Left colon (tissue), 2 donors: ENCODE results near the gene CLEC2D. TPM values are rescaled to one million over a fixed set of nuclear protein-coding genes. Genes with fewer than 3 reads are reported as not detected.
"Not testable (repeated sequence)": the region's sequence is repeated elsewhere in the genome, so short reads cannot be mapped to it uniquely, and the experiment has no call there.

Experiments used
- ATAC-seq: fragments of 200-7000 bp; cut with Tn5 transposase; one replicate; pipeline ENCODE4 v1.9.1; 2020; ENCODE audit warnings: mild to moderate bottlenecking, moderate library complexity
- DNase-seq, 2 donors: peaks; one replicate each; pipeline ENCODE4 v3.0.0-alpha.2; 2020
- intact Hi-C, 2 donors: fragments of 100-400 bp; cut with DNase I in 1 of 2; cut with micrococcal nuclease in 1 of 2; formaldehyde crosslinking; loops; one replicate each; pipeline versions ENCODE4 v1.11.2 to v1.14.0; 2022; cut with DNase I, micrococcal nuclease
- long read RNA-seq: library from polyadenylated mRNA; unstranded; transcript quantifications from one replicate; pipeline ENCODE4 v2.0.0, GENCODE V29; 2021
- total RNA-seq, 2 donors: library from RNA; stranded (reverse); fragmentation: NEBNext Ultra II Directional; extraction: Animal tissue kit (Norgen Biotek cat#: 25700); gene quantifications; one replicate each; pipeline ENCODE4 v1.2.1, GENCODE V29; 2021
- donor health status: DM: no; HTN: no; CAD: no.
- donor health status: DM: yes; HTN: yes; CAD: no.

Gene CLEC2D, protein sequence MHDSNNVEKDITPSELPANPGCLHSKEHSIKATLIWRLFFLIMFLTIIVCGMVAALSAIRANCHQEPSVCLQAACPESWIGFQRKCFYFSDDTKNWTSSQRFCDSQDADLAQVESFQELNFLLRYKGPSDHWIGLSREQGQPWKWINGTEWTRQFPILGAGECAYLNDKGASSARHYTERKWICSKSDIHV
- 1 to 10 TPM; 6.2 to 7.3 TPM for total RNA-seq
- long read RNA-seq, partial matches to known transcripts = 0 of 2 reads
- long read RNA-seq, other reads (novel, unspliced or antisense) = 2 of 2 reads

GRCh38 chr12:9669534-9669933 lies at the start of gene CLEC2D:
Gene CLEC2D, plus strand, starts transcription at chr12:9669713. Its CDS starts 22 bp downstream, at chr12:9669735.
- DNase-seq = no peak
- intact Hi-C loops = no loop called here
- ATAC-seq = no peak

GRCh38 chr12:9625019-9625418 lies 44.5 kb upstream of the CLEC2D start:
- DNase-seq (no peak), ATAC-seq (no peak)
- intact Hi-C loops = no loop called here

DNA sequence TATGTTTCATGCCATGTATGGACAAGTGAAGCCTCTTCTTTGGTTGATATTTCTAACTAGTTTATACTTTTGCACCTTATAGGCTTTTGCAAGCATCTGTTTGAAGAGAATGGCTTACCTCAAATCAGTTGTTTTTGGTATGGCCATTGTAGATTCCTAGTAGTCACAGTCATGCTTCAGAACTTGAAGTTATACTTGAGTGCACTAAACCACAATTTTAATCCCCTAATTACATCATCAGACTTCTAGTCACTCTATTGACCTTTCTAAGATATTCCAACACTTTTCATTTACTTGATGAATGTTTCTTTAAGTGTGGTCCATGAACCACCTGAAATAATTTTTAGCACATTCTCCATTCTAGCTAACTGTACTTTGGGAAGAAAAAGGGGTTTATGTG lies 43.2 kb upstream of the CLEC2D start:
- intact Hi-C loops = no loop called here
- DNase-seq (no peak), ATAC-seq (no peak)

DNA sequence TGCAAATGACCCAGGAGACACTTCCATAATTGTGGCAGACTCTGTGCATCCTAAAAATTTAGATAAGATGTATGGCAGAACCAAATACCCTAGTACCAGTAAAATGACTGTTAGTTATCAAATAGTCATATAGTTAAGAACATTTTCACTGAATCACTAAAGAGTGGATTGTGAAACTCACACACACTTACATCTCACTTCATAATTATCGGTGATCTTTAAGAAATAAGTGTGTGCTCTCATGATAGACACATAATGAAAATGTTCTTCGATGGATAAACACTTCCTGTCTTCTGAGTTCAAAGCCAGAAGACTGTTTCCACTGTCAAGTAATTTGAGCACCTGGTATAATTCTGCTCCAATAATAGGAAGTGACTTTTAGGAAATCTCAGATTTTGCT lies 42.7 kb upstream of the CLEC2D start:
- ATAC-seq = no peak
- no peak for DNase-seq
- intact Hi-C loops = no loop called here

DNA sequence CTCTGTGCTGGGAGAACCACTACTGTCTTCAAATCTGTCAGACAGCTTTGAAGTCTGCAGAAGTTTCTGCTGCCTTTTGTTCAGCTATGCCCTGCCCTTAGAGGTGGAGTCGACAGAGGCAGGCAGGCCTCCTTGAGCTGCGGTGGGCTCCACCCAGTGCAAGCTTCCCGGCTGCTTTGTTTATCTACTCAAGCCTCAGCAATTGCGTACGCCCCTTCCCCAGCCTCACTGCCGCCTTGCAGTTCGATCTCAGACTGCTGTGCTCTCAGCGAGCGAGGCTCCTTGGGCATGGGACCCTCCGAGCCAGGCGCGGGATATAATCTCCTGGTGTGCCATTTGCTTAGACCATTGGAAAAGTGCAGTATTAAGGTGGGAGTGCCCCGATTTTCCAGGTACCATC lies 36.7 kb upstream of the CLEC2D start:
- no peak for DNase-seq
- intact Hi-C loops = loop anchor here in 1 of 2 donors (10.0 kb wide), 1 partner anchor 72 kb away; no protein-coding TSS in a partner anchor
- ATAC-seq = no peak

DNA sequence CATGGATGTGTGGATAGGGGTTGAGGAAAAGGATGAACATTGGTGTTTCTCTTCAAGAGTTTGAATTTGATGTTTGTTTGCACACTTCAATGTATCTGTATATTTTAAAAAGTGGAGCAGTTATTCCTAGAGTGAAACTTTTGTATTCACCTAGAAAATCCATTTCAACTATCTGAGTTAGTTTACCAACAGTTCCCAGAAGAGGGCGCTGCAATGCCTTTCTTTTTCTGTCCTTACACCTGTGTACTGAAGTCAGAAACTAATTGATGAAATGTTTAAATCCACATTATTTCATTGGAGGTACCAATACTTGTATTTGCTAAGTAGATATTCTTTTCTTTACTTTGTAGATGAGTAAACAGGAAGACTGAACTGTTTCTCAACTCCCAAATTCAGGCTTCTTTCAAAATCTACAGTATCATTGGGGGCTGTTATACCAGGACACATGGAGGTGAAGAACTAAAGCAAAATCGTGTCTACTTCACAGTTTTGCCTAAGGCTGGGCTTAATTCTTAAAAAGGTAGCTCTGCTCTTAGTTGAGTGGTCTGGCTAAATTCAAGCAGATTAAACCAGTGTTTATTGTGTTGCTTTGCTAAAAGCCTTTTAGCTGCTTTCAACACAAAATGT lies 35.2 kb upstream of the CLEC2D start:
- intact Hi-C loops = loop anchor here in 1 of 2 donors (10.0 kb wide), 1 partner anchor 71 kb away; no protein-coding TSS in a partner anchor
- peak in 1 of 2 donors; percentile 75 for DNase-seq
- peak; percentile 48 for ATAC-seq

DNA sequence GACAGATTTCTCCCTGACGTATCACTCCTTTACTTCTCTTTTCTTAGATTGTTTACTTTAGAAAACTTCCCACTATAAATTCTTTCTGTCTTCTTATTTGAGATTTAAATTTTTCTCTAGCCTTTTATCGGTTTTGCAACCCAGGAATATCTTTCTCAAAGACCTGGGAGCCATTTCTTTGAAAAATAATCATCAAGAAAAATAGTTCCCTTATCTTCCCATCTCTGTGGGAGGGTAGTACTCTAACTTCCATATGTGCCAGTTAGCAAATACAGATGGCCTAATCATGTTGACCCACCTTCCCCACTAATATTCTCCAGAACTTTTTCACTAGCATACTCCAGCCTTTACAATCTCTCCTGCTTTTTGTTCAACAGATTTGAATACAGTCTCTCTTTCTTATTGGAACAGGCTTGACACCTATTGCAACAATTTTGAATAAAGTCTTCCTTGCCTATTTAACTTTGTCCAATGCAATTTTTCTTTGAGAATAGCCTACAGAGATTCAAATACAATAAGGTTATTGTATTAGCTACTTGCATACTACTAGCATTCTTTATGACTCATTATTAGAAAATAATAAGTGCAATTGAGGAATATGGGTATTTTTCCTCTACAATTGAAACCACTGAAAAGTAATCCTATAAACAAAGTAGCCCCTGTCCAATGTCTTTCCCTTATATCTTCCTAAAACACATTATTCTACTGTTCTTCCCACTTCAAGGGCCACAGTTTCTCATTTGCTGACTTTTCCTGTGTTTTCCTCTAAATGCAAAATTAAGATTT lies 34.4 kb upstream of the CLEC2D start:
- no peak for ATAC-seq
- no peak for DNase-seq
- intact Hi-C loops = loop anchor here in 1 of 2 donors (10.0 kb wide), 1 partner anchor 70 kb away; no protein-coding TSS in a partner anchor

GRCh38 chr12:9636150-9636850 lies 33.2 kb upstream of the CLEC2D start:
- ATAC-seq = no peak
- no peak for DNase-seq

DNA sequence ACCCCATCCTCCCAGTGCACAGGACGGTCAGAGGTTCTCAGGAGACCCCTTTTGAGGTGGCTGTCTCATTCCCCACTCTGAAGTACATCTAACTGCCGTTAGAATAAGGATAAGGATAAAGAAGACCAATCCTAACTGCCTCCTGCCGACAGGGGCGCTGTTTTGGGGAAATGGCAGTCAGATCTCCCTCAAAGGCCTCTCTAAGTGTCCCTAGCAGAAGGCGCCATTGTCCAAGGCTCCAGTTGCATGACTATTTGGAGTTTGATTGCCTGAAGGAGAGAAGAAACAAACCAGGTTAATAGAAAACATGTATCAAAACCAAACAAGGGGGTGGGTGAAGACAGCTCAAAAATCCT lies 32.7 kb upstream of the CLEC2D start:
- intact Hi-C loops = loop anchor here in 1 of 2 donors (10.0 kb wide), 1 partner anchor 68 kb away; no protein-coding TSS in a partner anchor
- ATAC-seq (no peak), DNase-seq (no peak)

More at GRCh38 chr12:9636150-9636850, 33.2 kb upstream of the CLEC2D start:
- intact Hi-C loops = loop anchor here in 1 of 2 donors (10.0 kb wide), 1 partner anchor 69 kb away; no protein-coding TSS in a partner anchor

GRCh38 chr12:9640024-9640423 lies 29.5 kb upstream of the CLEC2D start:
- DNase-seq = no peak
- ATAC-seq = no peak
- intact Hi-C loops = no loop called here

DNA sequence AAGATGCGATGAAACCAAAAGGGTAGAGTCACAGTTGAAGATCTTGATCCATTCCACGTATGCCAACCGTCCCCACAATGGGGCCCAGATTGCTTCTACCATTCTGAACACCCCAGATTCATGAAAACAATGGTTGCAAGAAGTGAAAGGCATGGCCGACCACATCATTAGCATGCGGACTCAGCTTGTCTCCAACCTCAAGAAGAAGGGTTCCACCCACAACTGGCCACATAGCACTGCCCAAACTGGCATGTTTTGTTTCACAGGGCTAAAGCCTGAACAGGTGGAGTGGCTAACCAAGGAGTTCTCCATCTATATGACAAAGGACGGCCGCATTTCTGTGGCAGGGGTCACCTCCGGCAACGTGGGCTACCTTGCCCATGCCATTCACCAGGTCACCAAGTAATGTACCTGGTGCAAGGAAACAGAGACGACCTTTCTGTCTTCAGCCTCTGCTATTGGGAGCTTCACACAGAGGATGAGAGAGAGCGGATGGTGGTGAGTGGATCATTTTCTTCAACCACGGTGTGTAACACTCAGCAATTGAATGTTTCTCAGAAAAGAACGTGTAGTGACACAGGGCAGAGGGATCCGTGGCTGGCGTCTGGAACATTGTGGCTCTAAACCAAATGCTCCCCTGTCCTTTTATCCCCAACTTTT lies 26.8 kb upstream of the CLEC2D start:
- ATAC-seq (no peak), DNase-seq (no peak)
- intact Hi-C loops = no loop called here

DNA sequence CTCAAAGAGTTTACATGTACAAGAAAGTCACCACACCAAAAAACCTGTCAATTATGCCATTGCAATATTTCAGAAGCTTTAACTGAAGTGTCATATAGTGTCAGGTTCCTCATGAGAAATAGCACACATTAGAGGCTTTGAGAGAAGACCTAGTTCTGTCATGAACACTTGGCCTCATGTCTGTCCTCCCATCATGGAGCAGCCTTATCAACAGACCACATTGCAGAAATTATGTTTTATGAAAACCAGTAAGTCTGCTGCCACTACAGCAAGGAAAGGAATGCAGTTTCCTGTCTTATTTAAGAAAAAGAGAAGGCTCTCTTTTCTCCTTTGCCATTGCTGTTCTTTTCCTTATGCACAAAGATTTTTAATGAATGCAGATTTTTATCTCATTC lies 26.2 kb upstream of the CLEC2D start:
- no peak for DNase-seq
- intact Hi-C loops = no loop called here
- no peak for ATAC-seq

- DNase-seq, intact Hi-C loops, ATAC-seq: not testable (repeated sequence)
Observed at GRCh38 chr12:9644985-9645551, 24.4 kb upstream of the CLEC2D start.

GRCh38 chr12:9646794-9647781 lies 22.4 kb upstream of the CLEC2D start:
- peak; percentile 2 for ATAC-seq
- intact Hi-C loops = no loop called here
- DNase-seq = no peak

- intact Hi-C loops = no loop called here
- DNase-seq = peak; percentile 85 to 86
- peak; percentile 95 for ATAC-seq
Observed at GRCh38 chr12:9647825-9648700, 21.4 kb upstream of the CLEC2D start.
